ENCODE data around the gene OR2F2.

Gene OR2F2

DNA sequence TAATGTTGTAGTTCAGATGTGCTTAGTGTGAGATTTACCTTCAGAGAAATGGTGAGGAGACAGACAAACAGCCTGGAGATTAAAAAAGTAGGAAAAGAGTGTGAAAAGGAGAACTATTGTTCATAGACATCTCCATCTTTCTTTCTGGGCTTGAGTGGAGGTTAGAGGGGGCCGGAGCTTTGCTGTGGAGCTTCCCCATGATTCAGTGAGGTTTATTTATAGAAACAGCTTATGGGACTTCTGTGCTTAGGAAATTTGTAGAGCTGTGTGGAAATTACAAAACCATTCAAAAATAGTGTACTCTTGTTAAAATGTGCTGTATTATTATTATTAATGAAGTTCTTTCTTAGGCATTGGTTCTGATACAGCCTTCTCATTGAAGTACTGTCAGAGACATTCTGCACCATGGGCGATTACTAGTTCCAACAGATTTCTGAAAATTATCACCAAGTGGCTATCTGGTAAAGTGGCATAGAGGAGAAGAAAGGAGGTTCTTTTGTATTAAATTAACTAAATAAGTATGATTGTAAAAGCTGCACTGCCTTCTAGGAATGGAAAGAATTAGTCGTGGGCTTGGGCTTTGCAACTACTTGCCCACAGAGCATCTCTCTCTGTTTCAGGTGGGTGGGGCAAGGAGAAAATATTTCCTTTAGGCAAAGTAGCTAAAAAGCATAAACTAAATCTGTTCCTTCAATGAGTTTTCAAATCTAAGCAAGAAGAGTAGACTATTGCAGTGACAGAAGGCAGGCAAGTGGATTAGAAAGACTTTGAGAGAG is 24.4 kb upstream of the OR2F2 start:
- Histone ChIP-seq H3F3A (ENCODE audit: insufficient read depth, low read length) (no peaks in the 10 kb centered on the region), H3K9me2 (replicated peaks; ENCODE audit: insufficient read depth, low read length) (no peaks in the 10 kb centered on the region), H3K79me2 (ENCODE audit: low read length) (no peaks in the 10 kb centered on the region), H3K4me1 (ENCODE audit: low read length) (no peaks in the 10 kb centered on the region), H3K4me2 (ENCODE audit: low read depth, low read length) (no peak overlapping the region), H3K36me3 (replicated peaks; ENCODE audit: insufficient read depth, low read length) (no peaks in the 10 kb centered on the region), H3K9me3 (replicated peaks; ENCODE audit: insufficient read depth, low read length) (no peaks in the 10 kb centered on the region), H2AFZ (ENCODE audit: low read length) (no peak overlapping the region), H4K20me1 (ENCODE audit: insufficient read depth, low read length) (no peaks in the 10 kb centered on the region), H3K9ac (ENCODE audit: low read length) (no peak overlapping the region), H3K27ac (ENCODE audit: low read length) (no peak overlapping the region), H3K27me3 (replicated peaks; ENCODE audit: insufficient read depth, low read length) (no peaks in the 10 kb centered on the region), H3K4me3 (ENCODE audit: low read length) (no peak overlapping the region)
- TF ChIP-seq CTCF (IDR thresholded peaks at IDR 0.05; ENCODE audit: low read length) = no peak
- no peak for TF ChIP-seq EZH2 (optimal IDR thresholded peaks at IDR 0.05; ENCODE audit: low read depth, low read length)
- TF ChIP-seq EZH2phosphoT487 (IDR thresholded peaks at IDR 0.05; ENCODE audit: low read length) = no peak
- DNase-seq = no peak

GRCh38 chr7:143913945-143914615 is 21.0 kb upstream of the OR2F2 start:
- no peak for DNase-seq
- Histone ChIP-seq H3K27me3 (replicated peaks; ENCODE audit: insufficient read depth, low read length) (no peaks in the 10 kb centered on the region), H3K4me2 (ENCODE audit: low read depth, low read length) (no peak overlapping the region)

DNA sequence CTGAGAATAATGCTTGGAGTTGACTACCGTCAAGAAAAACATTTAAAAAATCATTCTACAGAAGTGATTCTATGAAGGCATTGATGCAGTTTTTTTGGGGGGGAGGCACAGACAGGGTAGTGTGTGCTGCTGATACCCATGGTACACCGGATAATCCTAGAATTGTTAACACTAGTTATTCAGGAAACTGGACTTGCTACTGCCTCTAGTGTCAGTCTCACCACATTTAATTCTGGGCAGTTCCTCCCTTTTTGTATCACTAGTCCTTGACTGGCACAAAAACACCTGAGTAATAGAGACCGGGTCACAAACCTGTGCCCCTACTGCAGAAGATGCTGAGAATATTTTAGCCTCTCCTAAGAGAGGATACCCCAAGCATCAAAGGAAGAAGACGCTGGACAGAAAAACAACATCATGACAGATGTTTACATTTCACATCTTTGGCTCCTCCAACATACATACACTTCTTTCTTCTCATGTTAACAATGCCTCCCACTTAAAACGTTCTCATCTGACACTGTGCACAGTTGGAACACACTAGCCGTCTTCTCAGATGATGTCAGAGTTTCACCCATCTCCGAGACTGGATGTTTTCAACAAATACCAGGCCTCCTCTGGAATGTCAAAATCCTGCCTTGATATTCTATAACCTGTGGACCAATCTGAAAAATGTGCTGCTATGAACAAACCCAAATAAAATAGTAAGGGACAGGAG is 19.9 kb upstream of the OR2F2 start:
- Histone ChIP-seq H3K79me2 (ENCODE audit: low read length) (no peaks in the 10 kb centered on the region), H3K27ac (ENCODE audit: low read length) (no peak overlapping the region), H3F3A (ENCODE audit: insufficient read depth, low read length) (no peaks in the 10 kb centered on the region), H3K9ac (ENCODE audit: low read length) (no peak overlapping the region), H3K9me2 (replicated peaks; ENCODE audit: insufficient read depth, low read length) (no peaks in the 10 kb centered on the region), H2AFZ (ENCODE audit: low read length) (no peak overlapping the region), H3K4me2 (ENCODE audit: low read depth, low read length) (no peak overlapping the region), H3K4me3 (ENCODE audit: low read length) (no peak overlapping the region), H3K9me3 (replicated peaks; ENCODE audit: insufficient read depth, low read length) (no peaks in the 10 kb centered on the region), H3K4me1 (ENCODE audit: low read length) (no peaks in the 10 kb centered on the region), H4K20me1 (ENCODE audit: insufficient read depth, low read length) (no peaks in the 10 kb centered on the region), H3K27me3 (replicated peaks; ENCODE audit: insufficient read depth, low read length) (no peaks in the 10 kb centered on the region), H3K36me3 (replicated peaks; ENCODE audit: insufficient read depth, low read length) (no peaks in the 10 kb centered on the region)
- no peak for DNase-seq
- TF ChIP-seq CTCF (IDR thresholded peaks at IDR 0.05; ENCODE audit: low read length) (no peak), EZH2 (optimal IDR thresholded peaks at IDR 0.05; ENCODE audit: low read depth, low read length) (no peak), EZH2phosphoT487 (IDR thresholded peaks at IDR 0.05; ENCODE audit: low read length) (no peak)

More at GRCh38 chr7:143913945-143914615, 21.0 kb upstream of the OR2F2 start:
- Histone ChIP-seq H3K36me3 (replicated peaks; ENCODE audit: insufficient read depth, low read length) (no peaks in the 10 kb centered on the region), H3K9me3 (replicated peaks; ENCODE audit: insufficient read depth, low read length) (no peaks in the 10 kb centered on the region), H3K9me2 (replicated peaks; ENCODE audit: insufficient read depth, low read length) (no peaks in the 10 kb centered on the region), H4K20me1 (ENCODE audit: insufficient read depth, low read length) (no peaks in the 10 kb centered on the region), H2AFZ (ENCODE audit: low read length) (no peak overlapping the region), H3K4me1 (ENCODE audit: low read length) (no peaks in the 10 kb centered on the region), H3K79me2 (ENCODE audit: low read length) (no peaks in the 10 kb centered on the region), H3K9ac (ENCODE audit: low read length) (no peak overlapping the region), H3K27ac (ENCODE audit: low read length) (no peak overlapping the region), H3K4me3 (ENCODE audit: low read length) (no peak overlapping the region), H3F3A (ENCODE audit: insufficient read depth, low read length) (no peaks in the 10 kb centered on the region)
- TF ChIP-seq EZH2phosphoT487 (IDR thresholded peaks at IDR 0.05; ENCODE audit: low read length) = no peak
- TF ChIP-seq CTCF (IDR thresholded peaks at IDR 0.05; ENCODE audit: low read length) = no peak
- no peak for TF ChIP-seq EZH2 (optimal IDR thresholded peaks at IDR 0.05; ENCODE audit: low read depth, low read length)

Measured in MM.1S (cell line).